Left forelimb (tissue), 1 donor: ENCODE results near the gene FRMD4B.

Source experiments
- DNase-seq: peaks from one replicate; pipeline ENCODE4 v3.0.0-alpha.2; 2018; ENCODE audit warnings: low spot score

The FRMD4B gene

GRCh38 chr3:69126999-69127398, 258.9 kb downstream of the FRMD4B start:
- no peak for DNase-seq

GRCh38 chr3:69126216-69126615, 259.7 kb downstream of the FRMD4B start:
- no peak for DNase-seq

GRCh38 chr3:69122403-69122802, 263.5 kb downstream of the FRMD4B start, which contains the start of gene LMOD3:
LMOD3 (minus strand) TSS chr3:69122595; CDS start chr3:69122386, 209 bp downstream.
- DNase-seq: no peak

- DNase-seq: no peak
These were observed 263.9 kb downstream of the FRMD4B start for GRCh38 chr3:69121950-69122349.

- DNase-seq: no peak
These were observed 264.4 kb downstream of the FRMD4B start for GRCh38 chr3:69121513-69121912.

GRCh38 chr3:69120879-69121464, 264.9 kb downstream of the FRMD4B start:
- DNase-seq: no peak
